Activated T-cell treated with anti-CD3 and anti-CD28 coated beads for 24 hours (primary cell): ENCODE data around the gene BAIAP2L2.
"Not testable (repeated sequence)": the region's sequence is repeated elsewhere in the genome, so short reads cannot be mapped to it uniquely, and the experiment has no call there.

Experiments
- DNase-seq: peaks from one replicate; pipeline ENCODE4 v3.0.0-alpha.2; 2020; ENCODE audit warnings: low read depth

Gene BAIAP2L2

GRCh38 chr22:38080850-38081635 lies 29.4 kb downstream of the BAIAP2L2 start:
- DNase-seq = no peak

GRCh38 chr22:38080474-38080849 lies 30.0 kb downstream of the BAIAP2L2 start:
- DNase-seq = no peak

- DNase-seq = no peak
These were observed 30.7 kb downstream of the BAIAP2L2 start for GRCh38 chr22:38079804-38080203.

GRCh38 chr22:38079208-38079607 lies 31.3 kb downstream of the BAIAP2L2 start:
- DNase-seq = not testable (repeated sequence)

- DNase-seq = no peak
These were observed 32.2 kb downstream of the BAIAP2L2 start for GRCh38 chr22:38078046-38078840.

DNA sequence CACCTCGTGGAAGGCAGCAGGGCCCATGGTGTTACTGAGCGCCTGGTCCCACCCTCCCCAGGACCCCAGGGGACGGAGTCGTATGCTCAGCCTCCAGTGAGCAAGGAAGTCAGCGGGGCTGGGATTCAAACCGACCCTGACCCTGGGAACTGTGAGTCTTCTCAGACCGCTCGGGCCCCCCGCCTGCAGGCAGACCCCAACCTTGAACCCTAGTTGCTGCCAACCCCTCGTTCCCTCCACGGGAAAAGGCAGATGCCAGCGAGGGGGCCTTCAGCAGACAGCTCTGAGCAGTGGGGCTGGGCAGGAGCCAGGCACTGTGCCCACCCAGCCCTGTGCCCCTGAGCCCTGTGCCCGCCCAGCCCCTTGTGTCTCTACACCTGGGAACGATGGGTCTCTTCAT lies 32.9 kb downstream of the BAIAP2L2 start:
- no peak for DNase-seq

DNA sequence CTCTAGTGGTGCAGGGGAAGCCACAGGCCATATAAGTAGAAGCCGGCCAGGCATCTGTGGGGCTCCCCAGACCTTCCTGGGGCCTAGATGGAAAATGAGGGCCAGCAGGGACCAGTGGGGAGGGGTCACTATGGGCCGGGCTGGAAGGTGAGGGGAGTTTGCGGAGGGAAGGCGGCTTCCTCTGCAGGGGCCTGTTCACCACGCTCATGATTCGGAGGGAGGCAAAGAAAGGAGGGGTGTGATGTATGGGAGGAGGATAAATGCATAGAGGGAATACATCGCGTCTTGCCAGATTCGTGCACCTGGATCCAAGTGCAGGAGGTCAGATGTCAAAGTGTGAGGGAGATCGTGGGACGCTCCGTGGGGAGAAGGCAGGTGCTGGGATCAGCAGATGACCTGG lies 33.4 kb downstream of the BAIAP2L2 start:
- no peak for DNase-seq

DNA sequence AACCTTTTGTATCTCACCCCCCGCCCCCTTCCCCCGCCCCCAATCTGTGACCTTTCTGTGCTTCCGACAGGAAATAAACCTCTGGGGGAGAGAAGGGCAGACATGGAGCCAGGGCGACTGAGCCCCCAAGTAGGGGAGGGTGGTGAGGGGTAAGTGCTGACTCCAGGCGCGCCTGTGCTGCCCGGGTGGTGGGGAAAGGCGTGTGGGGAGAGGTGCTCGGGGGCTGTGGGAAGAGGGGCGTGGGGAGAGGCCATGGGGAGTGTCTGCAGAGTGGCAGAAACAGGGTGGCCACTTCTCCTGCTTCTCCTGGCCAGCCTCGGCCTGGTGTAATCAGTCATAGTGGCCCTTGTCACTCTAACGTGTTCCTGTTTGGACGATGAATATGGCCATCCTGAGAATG lies 34.5 kb downstream of the BAIAP2L2 start:
- DNase-seq = no peak

DNA sequence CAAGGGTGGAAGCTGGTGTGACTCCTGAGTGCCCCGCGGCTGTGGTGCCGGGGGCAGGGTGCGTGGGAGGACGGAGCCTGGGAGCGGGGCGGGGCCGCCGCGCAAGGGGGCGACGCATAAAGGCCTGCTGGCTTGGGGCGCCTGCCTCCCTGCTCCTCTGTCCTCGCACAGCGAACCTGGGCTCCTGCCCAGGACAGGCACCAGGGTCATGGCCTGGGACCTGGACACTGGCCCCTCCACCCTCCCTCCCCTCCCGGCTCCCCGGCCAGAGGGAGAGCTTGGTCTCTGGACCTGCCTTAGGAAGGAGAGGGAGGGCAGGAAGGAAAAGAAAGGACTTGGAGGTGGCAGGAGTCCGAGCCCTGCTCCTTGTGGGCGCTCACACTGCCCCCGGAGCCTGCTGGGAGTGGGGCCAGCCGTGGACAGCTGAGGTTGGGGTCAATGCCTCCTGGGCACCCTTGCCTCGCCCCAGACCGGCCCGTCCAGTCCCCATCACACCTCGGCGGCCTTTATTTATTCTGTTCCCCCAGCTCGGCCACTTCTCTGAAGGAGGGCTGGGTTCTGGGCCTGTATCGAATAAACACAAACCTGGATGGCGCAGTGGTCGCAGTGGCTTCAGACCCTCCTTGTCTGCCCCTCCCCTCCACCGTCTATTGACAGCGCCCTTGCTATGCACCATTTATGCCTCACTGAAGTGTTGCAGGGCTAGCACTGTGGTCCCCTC lies 35.2 kb downstream of the BAIAP2L2 start:
- no peak for DNase-seq

DNA sequence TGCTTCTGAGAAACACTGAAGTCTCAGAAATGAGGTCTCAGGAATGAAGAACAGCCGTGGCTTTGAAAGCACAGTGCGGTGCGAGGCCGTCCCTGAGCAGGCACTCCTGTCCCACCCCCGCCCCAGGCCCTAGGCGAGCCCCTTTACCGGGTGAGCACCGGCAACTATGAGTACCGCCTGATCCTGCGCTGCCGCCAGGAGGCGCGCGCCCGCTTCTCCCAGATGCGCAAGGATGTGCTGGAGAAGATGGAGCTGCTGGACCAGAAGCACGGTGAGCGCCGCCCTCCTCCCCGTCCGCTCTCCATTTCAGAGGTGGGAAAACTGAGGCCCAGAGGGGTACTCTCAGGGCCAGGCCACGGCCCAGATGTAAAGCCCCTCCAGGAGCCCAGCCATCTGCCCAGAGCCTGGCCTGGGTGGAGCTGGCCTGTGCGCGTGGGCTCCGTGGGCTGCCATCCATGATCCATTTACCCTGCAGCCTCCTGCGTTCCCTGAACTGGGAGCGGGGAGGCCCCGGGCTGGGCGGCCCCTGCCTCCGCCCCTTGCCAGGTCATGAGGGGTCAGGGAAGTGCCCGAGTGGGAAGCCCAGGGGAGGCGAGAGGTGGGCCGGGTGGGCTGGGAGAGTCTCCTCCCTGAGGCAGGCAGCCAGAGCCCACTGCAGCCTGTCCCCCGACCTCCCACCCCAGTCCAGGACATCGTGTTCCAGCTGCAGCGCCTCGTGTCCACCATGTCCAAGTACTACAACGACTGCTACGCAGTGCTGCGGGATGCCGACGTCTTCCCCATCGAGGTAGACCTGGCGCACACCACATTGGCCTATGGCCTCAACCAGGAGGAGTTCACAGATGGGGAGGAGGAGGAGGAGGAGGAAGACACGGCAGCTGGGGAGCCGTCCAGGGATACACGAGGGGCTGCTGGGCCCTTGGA lies 36.0 kb downstream of the BAIAP2L2 start:
- no peak for DNase-seq

DNA sequence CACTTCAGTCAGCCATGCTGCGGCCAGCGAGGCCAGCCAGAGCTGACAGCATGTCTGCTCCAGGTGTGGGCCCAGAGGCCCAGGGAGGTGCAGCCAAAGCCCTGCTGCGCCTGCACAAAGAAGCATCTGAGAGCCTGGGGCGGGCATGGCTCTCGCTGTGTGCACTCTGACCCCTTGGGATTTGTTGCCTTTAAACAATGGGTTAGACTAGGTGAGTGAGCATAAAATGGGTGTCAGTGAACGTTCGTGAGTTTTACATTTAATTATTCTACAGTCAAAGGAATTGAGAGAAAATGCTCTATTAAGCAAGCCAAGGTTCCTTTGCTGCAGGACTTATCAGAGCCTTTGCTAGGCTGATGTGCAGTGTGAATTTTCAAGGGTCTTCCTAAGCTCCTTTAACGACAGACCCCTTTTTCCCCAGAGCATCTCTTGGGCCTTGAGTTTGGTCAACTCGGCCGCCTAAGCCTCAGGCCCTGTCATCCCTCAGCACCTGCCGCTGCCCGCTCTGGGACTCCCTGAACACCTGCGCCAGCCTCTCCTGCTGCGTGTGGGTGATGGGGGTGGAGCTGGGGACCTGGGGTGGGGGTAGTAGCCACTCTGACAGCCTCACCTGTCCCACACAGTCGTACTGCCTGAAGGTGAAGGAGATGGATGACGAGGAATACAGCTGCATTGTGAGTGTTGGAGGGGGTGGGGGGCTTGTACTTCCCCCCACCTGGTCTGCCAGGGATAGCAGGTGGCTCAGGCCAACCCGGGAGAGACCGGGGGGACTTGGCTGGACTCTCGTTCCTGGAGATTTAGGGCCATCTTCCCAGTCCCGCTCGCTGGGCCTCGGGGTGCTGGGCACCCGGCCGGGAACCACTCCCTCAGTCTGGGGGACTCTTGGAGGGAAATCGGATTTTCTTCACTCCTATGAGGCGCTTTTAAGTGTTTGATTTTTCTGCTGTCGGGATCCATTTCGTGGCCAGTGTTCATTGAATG lies 37.0 kb downstream of the BAIAP2L2 start:
- DNase-seq = no peak

DNA sequence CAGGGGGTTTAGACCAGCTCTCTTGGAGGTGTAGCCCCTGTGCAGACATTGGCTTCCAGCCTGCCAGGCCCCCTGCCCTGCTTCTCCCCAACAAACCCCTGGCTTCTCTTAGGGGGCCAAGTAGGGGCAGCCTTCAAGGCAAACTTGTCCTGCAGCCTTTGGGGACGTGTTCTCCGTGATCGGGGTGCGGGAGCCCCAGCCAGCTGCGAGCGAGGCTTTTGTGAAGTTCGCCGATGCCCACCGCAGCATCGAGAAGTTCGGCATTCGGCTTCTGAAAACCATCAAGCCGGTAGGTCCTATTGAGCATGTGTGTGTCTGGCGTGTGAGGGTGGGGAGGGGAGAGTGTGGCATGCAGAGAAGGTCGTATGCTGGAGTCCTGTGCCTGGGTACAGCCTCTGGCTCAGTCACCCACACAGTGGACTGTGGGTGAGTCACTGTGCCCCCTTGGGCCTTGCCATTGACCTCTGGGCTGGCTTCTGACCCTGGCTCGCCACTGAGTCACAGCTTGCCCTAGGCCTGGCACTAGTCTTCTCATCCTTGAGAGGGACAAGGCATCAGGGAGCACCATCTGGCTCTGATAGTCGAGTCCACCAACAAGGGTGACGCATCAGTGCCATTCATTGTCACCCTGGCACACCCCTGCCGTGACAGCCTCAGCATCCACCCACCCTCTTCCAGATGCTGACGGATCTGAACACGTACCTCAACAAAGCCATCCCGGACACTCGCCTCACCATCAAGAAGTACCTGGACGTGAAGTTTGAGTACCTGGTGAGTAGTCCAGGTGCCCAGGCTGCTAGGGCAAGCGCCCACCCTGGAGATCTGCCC lies 37.9 kb downstream of the BAIAP2L2 start:
- no peak for DNase-seq

DNA sequence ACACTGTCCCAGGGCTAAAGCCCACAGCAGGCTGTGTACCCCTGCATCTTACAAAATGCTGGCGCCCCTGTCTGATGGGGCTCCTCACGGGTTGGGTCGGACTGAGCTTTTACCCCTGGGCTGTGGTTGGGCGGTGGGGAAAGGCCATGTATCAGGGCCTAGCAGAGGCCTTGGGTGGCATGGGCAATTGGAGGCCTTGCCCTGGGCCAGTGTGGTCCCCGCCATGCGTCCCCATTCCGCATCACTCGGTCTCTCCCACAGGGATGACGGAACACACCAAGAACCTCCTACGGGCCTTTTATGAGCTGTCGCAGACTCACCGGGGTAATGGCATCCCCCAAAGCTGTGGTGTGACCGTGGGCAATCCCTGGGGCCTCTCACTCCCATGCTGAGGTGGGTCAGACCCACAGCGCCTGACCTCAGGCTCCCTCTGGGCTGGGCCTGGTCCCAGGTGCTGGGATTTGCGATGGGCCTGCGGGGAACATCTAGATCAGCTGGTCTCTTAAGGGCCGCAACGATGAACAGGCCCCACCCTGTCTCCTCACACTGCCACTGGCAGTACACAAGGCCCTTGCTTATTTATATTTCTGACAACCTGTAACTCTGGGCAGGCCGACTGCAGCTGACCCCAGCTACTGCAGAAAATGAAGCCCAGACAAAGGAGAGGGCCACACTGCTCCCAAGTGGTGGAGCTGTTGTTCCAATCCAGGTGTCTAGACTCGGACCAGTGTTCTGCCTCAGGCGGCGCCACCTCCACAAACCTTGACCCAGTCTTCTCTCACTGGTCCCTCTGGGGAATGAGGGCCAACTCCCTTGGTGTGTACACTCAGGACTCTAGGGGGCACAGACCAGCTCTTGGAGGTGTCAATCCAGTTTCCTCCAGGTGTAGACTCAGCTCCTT lies 38.8 kb downstream of the BAIAP2L2 start:
- no peak for DNase-seq

DNA sequence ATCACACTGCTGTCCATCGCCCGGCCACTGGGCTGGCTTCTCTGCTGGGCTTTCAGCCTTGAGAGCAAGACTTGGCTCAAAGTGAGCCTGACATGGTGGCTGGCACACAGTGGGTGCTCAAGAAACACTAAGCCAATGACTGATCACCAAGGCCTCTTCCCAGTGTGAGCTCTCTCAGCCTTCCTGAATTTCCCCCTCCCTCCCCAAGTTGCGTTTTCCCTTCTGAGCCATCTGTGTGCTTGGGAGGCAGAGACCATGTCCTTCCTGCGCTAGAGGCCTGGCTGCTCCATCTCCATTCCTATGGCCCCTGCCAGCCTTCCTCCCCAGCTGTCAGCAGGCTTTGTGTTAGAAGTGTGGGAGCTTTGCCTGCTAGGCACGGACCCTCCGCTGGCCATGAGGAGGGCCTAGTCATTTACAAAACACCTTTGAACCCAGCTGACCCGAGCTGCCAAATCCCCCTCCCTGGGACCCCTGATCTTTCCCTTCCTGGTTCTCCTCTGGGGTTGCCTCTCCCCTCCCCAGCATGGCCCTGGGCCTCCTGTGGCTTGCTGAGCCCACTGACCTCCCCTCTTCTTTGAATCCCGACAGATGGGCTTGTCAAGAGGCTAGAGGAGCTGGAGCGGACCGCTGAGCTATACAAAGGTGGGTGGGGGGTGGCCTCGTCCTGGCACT lies 40.1 kb downstream of the BAIAP2L2 start:
- no peak for DNase-seq

DNA sequence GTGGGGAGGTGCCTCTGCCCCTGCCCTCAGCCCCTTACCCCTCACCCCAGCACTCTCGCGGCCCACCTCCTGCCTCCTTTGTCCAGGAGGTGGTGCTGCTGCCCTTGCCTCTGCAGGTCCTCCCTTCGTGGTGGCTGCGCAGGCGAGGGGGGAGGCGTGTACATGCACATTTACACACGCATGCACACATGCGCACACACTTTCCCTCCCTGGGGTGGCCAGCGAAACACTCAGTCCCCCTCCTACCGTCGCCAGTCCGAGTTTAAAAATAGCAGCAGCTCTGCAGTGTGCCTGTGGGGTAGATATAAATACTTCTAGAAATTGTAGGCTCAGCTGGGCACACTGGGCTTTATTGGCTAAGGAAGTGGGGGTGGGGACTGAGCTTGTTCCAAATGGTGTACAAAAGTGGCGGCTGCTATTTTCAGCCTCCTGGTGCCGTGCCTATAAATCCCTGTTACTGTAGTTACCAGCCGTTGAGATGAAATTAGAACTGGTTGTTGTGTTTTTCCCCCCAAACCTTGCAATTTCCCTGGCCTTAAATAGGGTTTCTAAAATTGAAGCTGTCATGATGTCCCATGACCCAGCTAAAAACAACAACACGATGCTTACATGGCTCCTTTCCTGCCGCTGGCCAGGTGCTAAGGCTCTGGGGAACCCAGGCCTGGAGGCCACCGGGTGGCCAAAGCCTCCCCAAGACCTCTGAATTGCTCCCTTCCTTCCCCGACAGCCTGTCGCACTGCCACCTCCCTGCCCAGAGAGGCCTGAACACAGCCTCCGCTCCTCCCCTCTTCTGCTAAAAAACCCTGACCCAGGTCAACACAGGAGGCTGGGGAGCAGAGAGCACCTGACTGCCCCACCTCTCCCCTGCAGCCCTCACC lies 40.9 kb downstream of the BAIAP2L2 start:
- no peak for DNase-seq

- no peak for DNase-seq
These were observed 41.7 kb downstream of the BAIAP2L2 start for GRCh38 chr22:38068641-38069371.
